OCI-LY1 (cell line): Measurements from ENCODE around the gene AXIN1.

Experiments used
- CTCF ChIP-seq: fragments of 200-600 bp; sonication (generic), shearing (Covaris generic); IDR thresholded peaks from 2 replicates; pipeline ENCODE4 v1.5.1; 2017; ENCODE audit warnings: mild to moderate bottlenecking, antibody characterized with exemption, low read length, moderate library complexity, mixed read lengths
- EZH2 ChIP-seq: fragments of 200-600 bp; sonication (generic), shearing (Covaris generic); IDR thresholded peaks from 2 replicates; pipeline ENCODE4 v1.8.0; 2017; ENCODE audit warnings: borderline replicate concordance, mixed run types, mild to moderate bottlenecking, antibody characterized with exemption, low read length, moderate library complexity, mixed read lengths

- TF ChIP-seq EZH2: no peak
- no peak for TF ChIP-seq CTCF
These were observed 98.7 kb downstream of the AXIN1 start for GRCh38 chr16:253833-254232.
